ENCODE measurements around the gene AKAP3. TPM values are rescaled to one million over a fixed set of nuclear protein-coding genes. Genes with fewer than 3 reads are reported as not detected.

Gene AKAP3
- total and polyA plus RNA-seq, 2 of the 8 experiments (the other 6 are each of a cell fraction or from before 2014, with no cell fraction given), result 0.54 to 1.0 TPM

DNA sequence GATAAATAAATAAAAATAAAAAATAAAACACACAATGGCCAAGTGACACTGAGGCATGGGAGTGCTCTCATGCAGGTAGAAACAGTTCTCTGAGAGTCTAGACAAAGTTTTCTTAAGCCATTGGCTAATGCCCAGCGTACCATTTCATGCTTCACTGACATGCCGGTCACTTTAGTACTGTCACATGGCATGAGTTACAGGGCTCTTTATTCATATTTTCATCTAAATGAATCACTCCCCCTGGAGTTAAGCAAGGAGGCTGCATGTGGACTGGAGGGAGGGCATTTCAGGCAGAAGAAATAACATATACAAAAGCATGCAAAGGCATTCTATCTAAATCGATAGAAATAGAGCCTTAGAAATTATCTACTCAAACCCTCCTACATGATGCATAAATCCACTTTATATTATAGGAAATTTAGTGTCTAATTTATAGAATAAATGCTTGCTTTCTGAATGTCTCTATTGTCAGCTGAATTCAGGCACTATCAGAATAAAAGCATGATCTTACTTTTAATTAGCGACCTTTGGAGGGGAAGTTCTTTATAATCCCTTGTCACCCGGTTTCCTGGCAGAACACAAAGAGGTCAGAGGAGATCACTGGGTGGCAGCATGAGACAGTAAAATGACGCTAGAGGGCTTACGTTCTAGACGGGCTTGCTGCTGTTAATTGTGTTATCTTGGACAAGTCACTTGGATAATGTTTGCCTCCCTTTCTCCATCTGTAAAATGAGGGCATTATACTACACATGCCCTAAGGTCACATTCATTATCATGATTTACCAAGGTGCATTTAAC is 69.3 kb downstream of the AKAP3 start:
- H3K18ac ChIP-seq (ENCODE audit: extremely low read depth, low read length), result no peak overlapping the region
- ChIA-PET POLR2A (ENCODE audit: partially characterized antibody) (interaction anchor here (1.3 kb wide), 1 partner anchor 69 kb away, joined by 5 read pairs; the partner anchor contains the start of genes AKAP3 and NDUFA9), CTCF (ENCODE audit: partially characterized antibody) (interaction anchor here (0.7 to 2.5 kb wide), 21 partner anchors 8 to 413 kb away, joined by 3 to 18 read pairs (median 4); partner anchors contain the start of genes DYRK4 and GALNT8)
- no peak for DNase-seq (ENCODE audit: low read depth in 1 of 2, low spot score in 2 of 2)
- WGBS, 2 experiments (ENCODE audit: extremely low coverage in 1 of 2, insufficient coverage in 1 of 2, insufficient read length in 1 of 2, insufficient replicate concordance in 2 of 2, low coverage in 1 of 2, low lambda C conversion rate in 2 of 2, missing lambda C conversion rate in 1 of 2), result 83% methylated on average over 8 of the region's 8 CpGs; no CpG with 5 or more reads in 1 of the 2 experiments
- H4K8ac ChIP-seq (ENCODE audit: extremely low read depth, insufficient read depth, low read length), result no peak overlapping the region
- H3K4me3 ChIP-seq (ENCODE audit: extremely low read depth in 1 of 4, insufficient read depth in 2 of 4, low read depth in 3 of 4, low read length in 4 of 4), result no peak overlapping the region
- no peaks in the 10 kb centered on the region for H3K79me1 ChIP-seq (ENCODE audit: low read depth, low read length)
- no peak overlapping the region for H2BK20ac ChIP-seq (ENCODE audit: low read length)
- no peaks in the 10 kb centered on the region for H3K23me2 ChIP-seq (ENCODE audit: low read depth, low read length)
- no peaks in the 10 kb centered on the region for H3K27me3 ChIP-seq (replicated peaks in 1 of 4; ENCODE audit: control insufficient read depth in 3 of 4, extremely low read depth in 1 of 4, insufficient read depth in 3 of 4, low read length in 3 of 4)
- no peaks in the 10 kb centered on the region for H4K20me1 ChIP-seq (replicated peaks in 1 of 2; ENCODE audit: control insufficient read depth in 1 of 2, insufficient read depth in 2 of 2, low read length in 2 of 2)
- peaks cover 0 to 10% (median 2%) of the 10 kb centered on the region in 4 experiments; a peak in 3 of 7 replicates for H3K4me1 ChIP-seq (replicated peaks in 1 of 4; ENCODE audit: control insufficient read depth in 3 of 4, insufficient read depth in 4 of 4, low read length in 3 of 4)
- no peak overlapping the region for H2BK120ac ChIP-seq (replicated peaks; ENCODE audit: low read depth, low read length)
- H3K4me2 ChIP-seq (ENCODE audit: insufficient read depth in 1 of 2, low read depth in 2 of 2, low read length in 2 of 2), result no peak overlapping the region
- H2BK15ac ChIP-seq (ENCODE audit: low read length), result no peak overlapping the region
- no peak overlapping the region for H3K14ac ChIP-seq (ENCODE audit: insufficient read length)
- H3K9ac ChIP-seq (replicated peaks in 1 of 4; ENCODE audit: extremely low read depth in 1 of 4, low read depth in 3 of 4, low read length in 3 of 4), result no peak overlapping the region
- no peaks in the 10 kb centered on the region for H3K36me3 ChIP-seq (ENCODE audit: control insufficient read depth in 2 of 4, insufficient read depth in 4 of 4, low read length in 3 of 4)
- H3K23ac ChIP-seq (ENCODE audit: insufficient read length), result no peak overlapping the region
- H3K4ac ChIP-seq (replicated peaks; ENCODE audit: insufficient read length, low read depth, low read length), result no peak overlapping the region
- H2AK5ac ChIP-seq (ENCODE audit: low read depth, low read length), result no peak overlapping the region
- H3K56ac ChIP-seq (replicated peaks; ENCODE audit: insufficient read length, low read depth, low read length), result no peak overlapping the region
- H3K27ac ChIP-seq (ENCODE audit: low read depth, low read length), result no peak overlapping the region
- no peak overlapping the region for H2AFZ ChIP-seq (ENCODE audit: low read length)
- H4K5ac ChIP-seq (ENCODE audit: insufficient read length, low read depth, low read length), result no peak overlapping the region
- H3K79me2 ChIP-seq (ENCODE audit: control insufficient read depth in 1 of 2, insufficient read depth in 2 of 2, low read length in 2 of 2), result no peaks in the 10 kb centered on the region
- TF ChIP-seq RAD21 (IDR thresholded peaks at IDR 0.05 in 1 of 2, conservative IDR thresholded peaks at IDR 0.05 in 1 of 2; ENCODE audit: low read depth in 2 of 2, low read length in 2 of 2), result peak; percentile 72 to 84
- TF ChIP-seq NANOG (IDR thresholded peaks at IDR 0.05; ENCODE audit: insufficient read depth, low read depth, low read length, poor library complexity, severe bottlenecking), result no peak
- TF ChIP-seq ATF2 (IDR thresholded peaks at IDR 0.05; ENCODE audit: low read length), result no peak
- TF ChIP-seq CTCF (IDR thresholded peaks at IDR 0.05; ENCODE audit: control extremely low read depth in 1 of 3, insufficient read depth in 1 of 3, low read depth in 1 of 3, low read length in 3 of 3), result peak; percentile 29 to 63 (median 51)
- H2BK5ac ChIP-seq (ENCODE audit: low read depth, low read length), result no peak overlapping the region
- peak; percentile 65 for FAIRE-seq
- no peaks in the 10 kb centered on the region for H3K9me3 ChIP-seq (ENCODE audit: insufficient read depth in 2 of 2, low read depth in 1 of 2, low read length in 1 of 2)
- no peak overlapping the region for H2BK12ac ChIP-seq (ENCODE audit: low read depth, low read length)
- no peak overlapping the region for H4K91ac ChIP-seq (replicated peaks; ENCODE audit: insufficient read length, low read length)
